SU-DHL-6 (cell line): ENCODE measurements around the gene ZNF438.

Experiments
- H2AFZ ChIP-seq: fragments of 200-600 bp; sonication (generic); 2 replicates; pipeline ENCODE4 v1.6.1; 2014; ENCODE audit warnings: low read depth, mild to moderate bottlenecking, moderate library complexity, mixed read lengths, antibody characterized with exemption, low read length; ENCODE audit not compliant: severe bottlenecking
- H3F3A ChIP-seq: fragments of 200-600 bp; shearing (Covaris generic); 2 replicates; pipeline ENCODE4 v1.6.0; 2016; ENCODE audit warnings: antibody characterized with exemption, mild to moderate bottlenecking; ENCODE audit not compliant: insufficient read depth
- H3K27ac ChIP-seq: fragments of 200-600 bp; sonication (generic); 2 replicates; pipeline ENCODE4 v1.5.1; 2016; ENCODE audit warnings: low read depth, mild to moderate bottlenecking, low read length, moderate library complexity, mixed read lengths
- H3K27me3 ChIP-seq: fragments of 200-600 bp; sonication (generic), shearing (Covaris generic); 2 replicates; pipeline ENCODE4 v1.6.0; 2014; ENCODE audit warnings: mild to moderate bottlenecking, low read length
- H3K36me3 ChIP-seq: fragments of 200-600 bp; sonication (generic); 2 replicates; pipeline ENCODE4 v1.6.1; 2014; ENCODE audit warnings: mild to moderate bottlenecking, low read length, mixed read lengths
- H3K4me2 ChIP-seq: fragments of 300-600, 200-600 bp; shearing (Covaris generic), sonication (generic); 2 replicates; pipeline ENCODE4 v1.6.0; 2014; ENCODE audit warnings: low read length, low read depth, mild to moderate bottlenecking; ENCODE audit not compliant: poor library complexity, severe bottlenecking
- H3K4me3 ChIP-seq: fragments of 200-600 bp; sonication (generic); 2 replicates; pipeline ENCODE4 v1.5.1; 2014; ENCODE audit warnings: antibody characterized with exemption, low read length, mild to moderate bottlenecking, mixed read lengths; ENCODE audit not compliant: insufficient read depth, poor library complexity, severe bottlenecking
- H3K79me2 ChIP-seq: fragments of 200-600 bp; sonication (generic); 2 replicates; pipeline ENCODE4 v1.6.1; 2014; ENCODE audit warnings: mild to moderate bottlenecking, low read length, moderate library complexity; ENCODE audit not compliant: insufficient read depth
- H3K9ac ChIP-seq: fragments of 200-600 bp; sonication (generic); 2 replicates; pipeline ENCODE4 v1.7.0; 2014; ENCODE audit warnings: mild to moderate bottlenecking, low read length
- H3K9me2 ChIP-seq: fragments of 200-600 bp; sonication (generic); replicated peaks from 2 replicates; pipeline ENCODE4 v1.6.1; 2014; ENCODE audit warnings: low read length; ENCODE audit not compliant: insufficient read depth
- H3K9me3 ChIP-seq: fragments of 200-600 bp; sonication (generic); 2 replicates; pipeline ENCODE4 v1.6.1; 2014; ENCODE audit warnings: low read length, mixed read lengths; ENCODE audit not compliant: insufficient read depth
- H4K20me1 ChIP-seq: fragments of 200-600 bp; sonication (generic); 2 replicates; pipeline ENCODE4 v1.6.1; 2014; ENCODE audit warnings: low read depth, mild to moderate bottlenecking, antibody characterized with exemption, low read length, moderate library complexity, mixed read lengths
- CTCF ChIP-seq: fragments of 200-600 bp; sonication (generic); IDR thresholded peaks from one replicate; pipeline ENCODE4 v1.5.1; 2017; ENCODE audit warnings: antibody characterized with exemption, mild to moderate bottlenecking, low read length, moderate library complexity; ENCODE audit not compliant: insufficient read depth, poor library complexity, severe bottlenecking
- EZH2phosphoT487 ChIP-seq: fragments of 200-600 bp; sonication (generic), shearing (Covaris generic); conservative IDR thresholded peaks from 2 replicates; pipeline ENCODE4 v1.6.1; 2018; ENCODE audit warnings: mild to moderate bottlenecking, antibody characterized with exemption, low read length, moderate library complexity, mixed read lengths

Gene ZNF438

GRCh38 chr10:31004611-31005193, 27.0 kb downstream of the ZNF438 start:
- TF ChIP-seq EZH2phosphoT487 (no peak), CTCF (no peak)
- Histone ChIP-seq H3K4me3 (no peak overlapping the region), H2AFZ (no peak overlapping the region), H3K36me3 (no peaks in the 10 kb centered on the region), H3K79me2 (no peaks in the 10 kb centered on the region), H3K4me2 (no peak overlapping the region), H3F3A (no peaks in the 10 kb centered on the region), H4K20me1 (no peaks in the 10 kb centered on the region), H3K9ac (no peak overlapping the region), H3K9me3 (no peaks in the 10 kb centered on the region), H3K27ac (no peak overlapping the region), H3K9me2 (no peaks in the 10 kb centered on the region), H3K27me3 (no peaks in the 10 kb centered on the region)

- Histone ChIP-seq H3K4me2 (no peak overlapping the region), H2AFZ (no peak overlapping the region), H3K9me3 (no peaks in the 10 kb centered on the region), H3K36me3 (no peaks in the 10 kb centered on the region), H3F3A (no peaks in the 10 kb centered on the region), H3K27ac (no peak overlapping the region), H3K9ac (no peak overlapping the region), H4K20me1 (no peaks in the 10 kb centered on the region), H3K27me3 (no peaks in the 10 kb centered on the region), H3K9me2 (no peaks in the 10 kb centered on the region), H3K79me2 (no peaks in the 10 kb centered on the region), H3K4me3 (no peak overlapping the region)
- TF ChIP-seq CTCF (no peak), EZH2phosphoT487 (no peak)
Measured at GRCh38 chr10:31001740-31002139, 29.9 kb downstream of the ZNF438 start.

GRCh38 chr10:31000867-31001266, 30.8 kb downstream of the ZNF438 start:
- H3K9ac ChIP-seq, result no peak overlapping the region
- no peaks in the 10 kb centered on the region for H3K27me3 ChIP-seq
- H3K9me3 ChIP-seq, result no peaks in the 10 kb centered on the region
- no peaks in the 10 kb centered on the region for H3F3A ChIP-seq
- TF ChIP-seq EZH2phosphoT487 (no peak), CTCF (no peak)
- H3K4me2 ChIP-seq, result no peak overlapping the region
- H3K27ac ChIP-seq, result no peak overlapping the region
- H3K4me3 ChIP-seq, result no peak overlapping the region
- H3K9me2 ChIP-seq, result no peaks in the 10 kb centered on the region
- no peaks in the 10 kb centered on the region for H4K20me1 ChIP-seq
- H3K36me3 ChIP-seq, result no peaks in the 10 kb centered on the region
- H3K79me2 ChIP-seq, result no peaks in the 10 kb centered on the region
- H2AFZ ChIP-seq, result no peak overlapping the region
